ENCODE data around the gene GJC1. TPM values are rescaled to one million over a fixed set of nuclear protein-coding genes. Genes with fewer than 3 reads are reported as not detected.

GJC1 gene
- total RNA-seq, 1 experiment from 2014 or later = 0.86 TPM

DNA sequence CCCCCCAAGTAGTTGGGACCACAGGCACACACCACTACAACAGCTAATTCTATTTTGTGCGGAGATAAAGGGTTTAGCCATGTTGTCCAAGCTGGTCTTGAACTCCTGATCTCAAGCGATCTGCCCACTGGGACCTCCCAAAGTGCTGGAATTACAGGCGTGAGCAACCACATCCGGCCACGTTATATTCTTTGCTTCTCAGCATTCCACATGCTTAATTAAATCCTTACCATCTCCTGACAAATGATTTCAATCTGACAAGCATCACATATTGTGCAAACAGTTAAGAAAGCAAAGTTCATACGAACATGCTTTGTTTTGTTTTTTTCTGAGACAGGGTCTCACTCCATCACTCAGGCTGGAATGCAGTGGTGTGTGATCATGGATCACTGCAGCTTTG is 35.8 kb upstream of the GJC1 start:
- Histone ChIP-seq H3K9me3 (ENCODE audit: low read length) (no peaks in the 10 kb centered on the region), H3K4me1 (ENCODE audit: low read length) (no peaks in the 10 kb centered on the region), H3K9ac (ENCODE audit: low read length) (no peak overlapping the region), H3K4me2 (ENCODE audit: low read depth, low read length, poor library complexity, severe bottlenecking) (no peak overlapping the region), H3K27me3 (ENCODE audit: low read length) (no peaks in the 10 kb centered on the region), H3K4me3 (ENCODE audit: low read length) (no peak overlapping the region), H3K79me2 (ENCODE audit: low read length) (no peaks in the 10 kb centered on the region), H3K9me2 (replicated peaks; ENCODE audit: insufficient read depth, low read length) (no peaks in the 10 kb centered on the region), H3K27ac (ENCODE audit: low read length) (no peak overlapping the region), H2AFZ (ENCODE audit: low read length) (no peak overlapping the region), H3K36me3 (ENCODE audit: insufficient read depth, low read length) (peaks cover 29% of the 10 kb centered on the region), H4K20me1 (ENCODE audit: insufficient read depth, low read depth, low read length) (0 out of 2 replicates have a peak, but pooled peaks cover 5% of the 10 kb centered on the region)
- DNase-seq = no peak

DNA sequence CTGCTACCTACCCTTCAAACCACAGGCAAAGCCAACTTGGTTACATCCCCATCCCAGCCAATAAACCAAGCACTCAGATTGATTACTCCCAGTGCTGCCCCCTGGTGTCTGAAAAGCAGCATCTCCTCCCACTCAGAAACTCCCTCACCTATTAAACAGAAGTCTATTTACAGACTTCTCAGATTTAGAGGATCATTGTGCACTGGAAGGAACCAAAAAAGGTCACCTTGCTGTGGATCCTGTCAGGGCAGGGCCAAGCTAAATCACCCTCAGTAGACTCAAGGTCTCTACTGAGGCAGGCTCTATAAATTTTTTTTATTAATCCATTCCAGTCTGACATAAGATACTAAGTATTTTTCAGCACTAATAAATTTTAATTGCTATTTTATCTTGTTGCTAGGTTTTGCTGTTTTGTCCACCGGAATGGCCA is 35.2 kb upstream of the GJC1 start:
- no peak overlapping the region for H2AFZ ChIP-seq (ENCODE audit: low read length)
- H3K4me2 ChIP-seq (ENCODE audit: low read depth, low read length, poor library complexity, severe bottlenecking) = no peak overlapping the region
- no peak overlapping the region for H3K9ac ChIP-seq (ENCODE audit: low read length)
- H3K4me3 ChIP-seq (ENCODE audit: low read length) = no peak overlapping the region
- H3K36me3 ChIP-seq (ENCODE audit: insufficient read depth, low read length) = peaks cover 32% of the 10 kb centered on the region
- H4K20me1 ChIP-seq (ENCODE audit: insufficient read depth, low read depth, low read length) = 0 out of 2 replicates have a peak, but pooled peaks cover 5% of the 10 kb centered on the region
- H3K79me2 ChIP-seq (ENCODE audit: low read length) = no peaks in the 10 kb centered on the region
- H3K27me3 ChIP-seq (ENCODE audit: low read length) = no peaks in the 10 kb centered on the region
- DNase-seq = peak; percentile 86
- no peaks in the 10 kb centered on the region for H3K9me3 ChIP-seq (ENCODE audit: low read length)
- no peaks in the 10 kb centered on the region for H3K9me2 ChIP-seq (replicated peaks; ENCODE audit: insufficient read depth, low read length)
- H3K27ac ChIP-seq (ENCODE audit: low read length) = no peak overlapping the region
- H3K4me1 ChIP-seq (ENCODE audit: low read length) = no peaks in the 10 kb centered on the region

DNA sequence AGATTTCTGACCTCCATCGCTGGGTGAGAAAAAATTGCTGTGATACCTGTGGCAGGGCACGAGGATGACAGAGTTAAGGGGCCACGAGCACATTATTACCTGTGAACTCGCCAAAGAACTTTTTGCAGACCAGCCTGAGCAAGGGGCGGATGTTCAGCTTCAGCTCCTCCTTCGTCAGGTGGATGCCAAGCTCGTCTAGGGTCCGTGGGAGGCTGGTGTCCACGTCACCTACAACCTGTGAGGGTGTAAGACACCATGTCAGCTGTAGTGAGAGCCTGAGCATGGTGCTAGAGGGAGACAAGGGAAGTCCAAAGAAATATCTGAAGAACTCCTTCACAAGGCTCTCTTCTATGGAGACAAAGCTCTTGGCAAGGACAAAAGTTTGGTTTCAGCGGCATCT is 34.7 kb upstream of the GJC1 start:
- no peaks in the 10 kb centered on the region for H3K79me2 ChIP-seq (ENCODE audit: low read length)
- H3K36me3 ChIP-seq (ENCODE audit: insufficient read depth, low read length) = peaks cover 33% of the 10 kb centered on the region

DNA sequence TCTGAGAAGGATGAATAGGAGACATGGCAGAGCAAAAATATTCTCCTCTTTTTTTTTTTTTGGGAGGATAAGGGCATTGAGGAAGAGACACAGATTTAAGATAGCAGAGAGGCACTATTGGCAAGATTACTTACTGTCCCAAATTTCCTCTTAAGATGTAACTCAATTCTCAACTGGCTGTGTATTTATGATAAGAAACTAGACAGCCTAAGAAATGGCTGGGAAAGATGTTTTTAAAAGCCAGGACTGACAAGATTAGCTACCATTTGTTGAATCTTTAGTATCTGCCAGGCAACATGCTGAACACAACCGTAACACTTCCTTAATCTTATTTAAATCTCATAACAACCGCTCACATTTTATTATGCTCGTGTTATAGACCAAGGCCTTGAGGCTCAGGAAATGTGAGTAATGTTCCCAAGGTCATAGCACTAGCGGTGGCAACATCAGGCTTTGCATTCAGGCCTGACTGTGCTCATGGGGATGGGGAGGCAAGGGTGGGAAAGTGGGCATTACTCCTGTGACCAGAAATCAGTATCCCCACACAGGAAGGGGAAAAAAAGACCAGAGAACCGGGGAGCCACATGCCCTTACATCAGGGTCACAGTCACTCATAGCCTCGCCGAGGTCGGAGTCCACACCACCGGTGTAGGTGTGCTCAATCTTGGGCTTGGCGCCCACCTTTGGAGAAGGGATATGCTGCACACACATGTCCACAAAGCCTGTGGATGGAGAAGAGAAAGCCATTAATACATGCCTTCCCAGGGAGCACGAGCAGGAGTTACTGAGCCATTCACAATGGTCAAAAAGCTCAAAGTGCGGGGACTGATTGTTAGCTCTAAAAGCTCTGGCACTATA is 33.2 kb upstream of the GJC1 start:
- no peaks in the 10 kb centered on the region for H3K9me3 ChIP-seq (ENCODE audit: low read length)
- no peaks in the 10 kb centered on the region for H3K4me1 ChIP-seq (ENCODE audit: low read length)
- H3K4me3 ChIP-seq (ENCODE audit: low read length) = no peak overlapping the region
- H3K79me2 ChIP-seq (ENCODE audit: low read length) = no peaks in the 10 kb centered on the region
- H3K27ac ChIP-seq (ENCODE audit: low read length) = no peak overlapping the region
- peaks cover 41% of the 10 kb centered on the region for H3K36me3 ChIP-seq (ENCODE audit: insufficient read depth, low read length)
- no peak overlapping the region for H2AFZ ChIP-seq (ENCODE audit: low read length)
- no peaks in the 10 kb centered on the region for H3K9me2 ChIP-seq (replicated peaks; ENCODE audit: insufficient read depth, low read length)
- no peak for DNase-seq
- 0 out of 2 replicates have a peak, but pooled peaks cover 5% of the 10 kb centered on the region for H4K20me1 ChIP-seq (ENCODE audit: insufficient read depth, low read depth, low read length)
- no peak overlapping the region for H3K9ac ChIP-seq (ENCODE audit: low read length)
- H3K27me3 ChIP-seq (ENCODE audit: low read length) = no peaks in the 10 kb centered on the region
- no peak overlapping the region for H3K4me2 ChIP-seq (ENCODE audit: low read depth, low read length, poor library complexity, severe bottlenecking)

More for the DNA sequence above, 34.7 kb upstream of the GJC1 start:
- Histone ChIP-seq H3K4me2 (ENCODE audit: low read depth, low read length, poor library complexity, severe bottlenecking) (no peak overlapping the region), H3K27ac (ENCODE audit: low read length) (no peak overlapping the region), H3K4me1 (ENCODE audit: low read length) (no peaks in the 10 kb centered on the region), H3K4me3 (ENCODE audit: low read length) (no peak overlapping the region), H3K9ac (ENCODE audit: low read length) (no peak overlapping the region), H3K9me2 (replicated peaks; ENCODE audit: insufficient read depth, low read length) (no peaks in the 10 kb centered on the region), H4K20me1 (ENCODE audit: insufficient read depth, low read depth, low read length) (0 out of 2 replicates have a peak, but pooled peaks cover 5% of the 10 kb centered on the region), H3K9me3 (ENCODE audit: low read length) (no peaks in the 10 kb centered on the region), H2AFZ (ENCODE audit: low read length) (no peak overlapping the region), H3K27me3 (ENCODE audit: low read length) (no peaks in the 10 kb centered on the region)
- no peak for DNase-seq

DNA sequence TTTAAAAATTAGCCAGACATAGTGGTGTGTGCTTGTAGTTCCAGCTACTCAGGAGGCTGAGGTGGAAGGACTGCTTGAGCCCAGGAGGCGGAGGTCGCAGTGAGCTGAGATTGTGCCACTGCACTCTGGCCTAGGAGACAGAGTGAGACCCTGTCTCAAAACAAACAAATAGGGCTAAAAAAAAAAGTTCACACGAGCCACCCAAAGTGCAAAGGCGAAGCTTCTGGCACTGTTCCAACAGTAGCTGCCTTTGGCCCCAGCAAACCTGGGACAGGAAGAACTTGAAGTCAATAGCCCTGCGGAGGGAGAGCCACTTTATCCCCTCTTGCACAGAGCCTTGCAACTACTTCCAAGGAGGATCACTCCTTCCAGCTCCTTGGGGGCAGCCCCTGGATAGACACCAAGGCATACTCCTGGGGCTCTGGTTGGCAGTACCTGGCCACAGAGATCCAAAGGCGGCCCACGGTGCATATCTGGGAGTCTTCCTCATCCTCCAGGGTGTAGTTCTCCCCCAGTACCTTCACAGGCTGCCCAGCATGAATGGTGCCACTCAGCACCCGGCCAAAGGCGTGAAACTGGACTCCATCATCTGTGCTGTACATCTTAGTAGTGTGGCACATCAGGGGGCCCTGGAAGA is 32.3 kb upstream of the GJC1 start:
- Histone ChIP-seq H3K9me2 (replicated peaks; ENCODE audit: insufficient read depth, low read length) (no peaks in the 10 kb centered on the region), H4K20me1 (ENCODE audit: insufficient read depth, low read depth, low read length) (0 out of 2 replicates have a peak, but pooled peaks cover 5% of the 10 kb centered on the region), H3K4me3 (ENCODE audit: low read length) (no peak overlapping the region), H3K9ac (ENCODE audit: low read length) (no peak overlapping the region), H3K4me2 (ENCODE audit: low read depth, low read length, poor library complexity, severe bottlenecking) (no peak overlapping the region), H3K4me1 (ENCODE audit: low read length) (no peaks in the 10 kb centered on the region), H3K36me3 (ENCODE audit: insufficient read depth, low read length) (peaks cover 43% of the 10 kb centered on the region), H3K9me3 (ENCODE audit: low read length) (no peaks in the 10 kb centered on the region), H2AFZ (ENCODE audit: low read length) (no peak overlapping the region), H3K27me3 (ENCODE audit: low read length) (no peaks in the 10 kb centered on the region), H3K27ac (ENCODE audit: low read length) (no peak overlapping the region), H3K79me2 (ENCODE audit: low read length) (no peaks in the 10 kb centered on the region)
- no peak for DNase-seq

DNA sequence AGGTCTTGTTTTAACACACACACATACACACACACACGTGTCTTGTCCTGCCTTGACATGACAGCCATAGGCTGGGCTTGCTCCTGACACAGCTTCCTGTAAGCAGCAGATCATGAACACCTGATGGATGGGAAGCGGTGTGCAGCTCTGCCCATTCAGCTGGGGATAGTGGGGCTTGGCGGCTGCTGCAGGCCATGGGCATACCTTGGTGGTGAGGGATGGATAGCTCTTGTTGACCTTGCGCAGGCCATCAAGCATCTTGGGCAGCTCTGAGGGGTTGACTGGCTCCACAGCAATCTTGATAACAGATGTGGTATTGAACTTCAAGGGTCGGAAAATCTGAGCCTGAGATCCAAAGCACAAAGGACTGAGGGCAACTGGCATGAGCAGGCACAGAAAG is 29.6 kb upstream of the GJC1 start:
- H3K4me1 ChIP-seq (ENCODE audit: low read length) = no peaks in the 10 kb centered on the region
- H3K27ac ChIP-seq (ENCODE audit: low read length) = no peak overlapping the region
- no peaks in the 10 kb centered on the region for H3K9me2 ChIP-seq (replicated peaks; ENCODE audit: insufficient read depth, low read length)
- H2AFZ ChIP-seq (ENCODE audit: low read length) = no peak overlapping the region
- no peaks in the 10 kb centered on the region for H3K79me2 ChIP-seq (ENCODE audit: low read length)
- DNase-seq = no peak
- peaks cover 52% of the 10 kb centered on the region for H3K36me3 ChIP-seq (ENCODE audit: insufficient read depth, low read length)
- H3K9ac ChIP-seq (ENCODE audit: low read length) = no peak overlapping the region
- no peak overlapping the region for H3K4me3 ChIP-seq (ENCODE audit: low read length)
- no peaks in the 10 kb centered on the region for H3K9me3 ChIP-seq (ENCODE audit: low read length)
- H3K27me3 ChIP-seq (ENCODE audit: low read length) = no peaks in the 10 kb centered on the region
- H4K20me1 ChIP-seq (ENCODE audit: insufficient read depth, low read depth, low read length) = 0 out of 2 replicates have a peak, but pooled peaks cover 2% of the 10 kb centered on the region
- no peak overlapping the region for H3K4me2 ChIP-seq (ENCODE audit: low read depth, low read length, poor library complexity, severe bottlenecking)

DNA sequence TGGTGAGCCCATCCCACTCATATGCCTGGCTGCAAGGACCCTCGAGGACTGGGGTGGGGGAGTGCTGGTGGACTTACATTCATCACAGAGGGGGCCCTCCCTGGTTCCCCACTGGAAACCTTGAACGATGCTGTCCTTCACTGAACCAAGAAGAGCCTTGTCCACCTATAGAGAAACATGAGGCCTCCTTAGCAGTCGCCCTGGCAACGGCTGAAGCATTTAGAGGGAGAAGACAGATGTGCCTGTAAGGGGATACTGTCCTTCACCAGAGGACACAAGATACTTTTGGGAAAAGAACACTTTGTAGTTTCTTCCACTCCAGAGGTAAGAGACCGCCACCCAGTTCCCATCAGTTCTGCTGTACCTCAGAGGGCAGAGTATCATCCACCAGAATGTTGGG is 24.1 kb upstream of the GJC1 start:
- H3K27me3 ChIP-seq (ENCODE audit: low read length) = no peaks in the 10 kb centered on the region
- DNase-seq = no peak
- no peaks in the 10 kb centered on the region for H3K9me2 ChIP-seq (replicated peaks; ENCODE audit: insufficient read depth, low read length)
- H3K4me2 ChIP-seq (ENCODE audit: low read depth, low read length, poor library complexity, severe bottlenecking) = no peak overlapping the region
- no peaks in the 10 kb centered on the region for H4K20me1 ChIP-seq (ENCODE audit: insufficient read depth, low read depth, low read length)
- H3K27ac ChIP-seq (ENCODE audit: low read length) = no peak overlapping the region
- H3K4me1 ChIP-seq (ENCODE audit: low read length) = no peaks in the 10 kb centered on the region
- no peak overlapping the region for H2AFZ ChIP-seq (ENCODE audit: low read length)
- no peaks in the 10 kb centered on the region for H3K9me3 ChIP-seq (ENCODE audit: low read length)
- no peak overlapping the region for H3K9ac ChIP-seq (ENCODE audit: low read length)
- peaks cover 44% of the 10 kb centered on the region; the same call in 1 of the 2 replicates for H3K36me3 ChIP-seq (ENCODE audit: insufficient read depth, low read length)
- no peaks in the 10 kb centered on the region for H3K79me2 ChIP-seq (ENCODE audit: low read length)
- H3K4me3 ChIP-seq (ENCODE audit: low read length) = no peak overlapping the region

DNA sequence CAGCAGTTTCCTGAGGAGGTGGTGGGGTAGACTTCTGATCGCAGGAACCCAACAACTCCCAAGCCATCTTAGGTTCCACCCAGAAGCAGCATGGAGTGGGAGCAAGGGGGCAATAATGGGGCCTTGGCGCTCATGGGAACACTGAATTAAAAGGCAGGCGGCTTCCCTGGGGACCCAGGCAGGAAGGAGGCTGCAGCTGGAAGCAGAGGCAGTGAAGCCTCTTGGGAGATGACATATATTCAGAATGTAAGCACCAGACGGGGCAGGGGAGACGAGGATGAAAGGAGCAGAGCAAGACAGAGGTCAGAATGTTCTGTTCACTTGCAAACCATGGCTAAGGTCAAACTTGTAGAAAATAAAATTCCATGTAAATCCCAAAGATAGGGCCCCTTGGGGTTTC is 20.5 kb upstream of the GJC1 start:
- no peak overlapping the region for H2AFZ ChIP-seq (ENCODE audit: low read length)
- H3K36me3 ChIP-seq (ENCODE audit: insufficient read depth, low read length) = peaks cover 26% of the 10 kb centered on the region; the same call in 1 of the 2 replicates
- no peak overlapping the region for H3K4me3 ChIP-seq (ENCODE audit: low read length)
- no peak for DNase-seq
- no peaks in the 10 kb centered on the region for H3K9me2 ChIP-seq (replicated peaks; ENCODE audit: insufficient read depth, low read length)
- H3K27me3 ChIP-seq (ENCODE audit: low read length) = no peaks in the 10 kb centered on the region
- H3K4me1 ChIP-seq (ENCODE audit: low read length) = no peaks in the 10 kb centered on the region
- H3K9ac ChIP-seq (ENCODE audit: low read length) = no peak overlapping the region
- no peaks in the 10 kb centered on the region for H3K9me3 ChIP-seq (ENCODE audit: low read length)
- H3K79me2 ChIP-seq (ENCODE audit: low read length) = no peaks in the 10 kb centered on the region
- no peak overlapping the region for H3K27ac ChIP-seq (ENCODE audit: low read length)
- no peak overlapping the region for H3K4me2 ChIP-seq (ENCODE audit: low read depth, low read length, poor library complexity, severe bottlenecking)
- H4K20me1 ChIP-seq (ENCODE audit: insufficient read depth, low read depth, low read length) = no peaks in the 10 kb centered on the region

Data from Karpas-422 (cell line).